H1 (cell line): ENCODE data around the gene MAN1C1. TPM values are rescaled to one million over a fixed set of nuclear protein-coding genes. Genes with fewer than 3 reads are reported as not detected.

Experiments used
- CTCF ChIA-PET: fragments of 300-600 bp; sonication (Branson Sonifier 250); formaldehyde crosslinking; loops from one replicate; lab custom pipeline; 2021; ENCODE audit not compliant: partially characterized antibody; lab: Charles Lee
- POLR2A ChIA-PET: fragments of 300-600 bp; sonication (Branson Sonifier 250); formaldehyde crosslinking; loops from one replicate; lab custom pipeline; 2021; ENCODE audit warnings: inconsistent platforms; ENCODE audit not compliant: partially characterized antibody; lab: Charles Lee
- DNase-seq, 2 experiments: peaks; one replicate each; pipeline versions ENCODE4 v3.0.0 to v3.0.0-alpha.2; 2010 to 2022; ENCODE audit warnings: low spot score in 2 of 2, low read depth in 1 of 2, mixed read lengths in 1 of 2
- FAIRE-seq: peaks from 2 replicates; lab custom pipeline; 2011; peaks lifted over from hg19 to GRCh38; lab: Jason Lieb, UNC
- H2AFZ ChIP-seq: 2 replicates; pipeline ENCODE4 v1.8.1; 2012; ENCODE audit warnings: low read length, inconsistent platforms
- H2AK5ac ChIP-seq: 2 replicates; pipeline ENCODE4 v1.6.1; 2013; ENCODE audit warnings: low read depth, low read length
- H2BK120ac ChIP-seq: replicated peaks from 2 replicates; pipeline ENCODE3; 2013; ENCODE audit warnings: low read depth, low read length, inconsistent platforms
- H2BK12ac ChIP-seq: 2 replicates; pipeline ENCODE4 v1.6.1; 2013; ENCODE audit warnings: low read depth, low read length
- H2BK15ac ChIP-seq: 2 replicates; pipeline ENCODE4 v1.6.1; 2013; ENCODE audit warnings: low read length
- H2BK20ac ChIP-seq: 2 replicates; pipeline ENCODE4 v1.6.1; 2013; ENCODE audit warnings: low read length
- H2BK5ac ChIP-seq: 2 replicates; pipeline ENCODE4 v1.6.1; 2013; ENCODE audit warnings: low read depth, low read length
- H3K14ac ChIP-seq: 2 replicates; pipeline ENCODE4 v1.6.1; 2013; ENCODE audit warnings: inconsistent platforms; ENCODE audit not compliant: insufficient read length
- H3K18ac ChIP-seq: 2 replicates; pipeline ENCODE4 v1.6.1; 2013; ENCODE audit warnings: low read length; ENCODE audit errors: extremely low read depth
- H3K23ac ChIP-seq: 2 replicates; pipeline ENCODE4 v1.6.1; 2013; ENCODE audit warnings: inconsistent platforms; ENCODE audit not compliant: insufficient read length
- H3K23me2 ChIP-seq: 2 replicates; pipeline ENCODE4 v1.6.1; 2013; ENCODE audit warnings: low read depth, low read length
- H3K27ac ChIP-seq: 2 replicates; pipeline ENCODE4 v1.6.1; 2011; ENCODE audit warnings: low read depth, low read length, inconsistent platforms
- H3K27me3 ChIP-seq, 4 experiments: replicated peaks in 1 of 4; 1 replicate in 1 of 4; 2 replicates in 3 of 4; pipeline versions ENCODE4 v1.6.1 to v1.8.1; 2011 to 2013; ENCODE audit warnings: low read length in 3 of 4, mild to moderate bottlenecking in 3 of 4, inconsistent platforms in 2 of 4, mixed read lengths in 2 of 4, moderate library complexity in 1 of 4; ENCODE audit not compliant: control insufficient read depth in 3 of 4, insufficient read depth in 3 of 4; ENCODE audit errors: extremely low read depth in 1 of 4
- H3K36me3 ChIP-seq, 4 experiments: 2 replicates each; pipeline versions ENCODE4 v1.6.1 to v1.8.1; 2011 to 2013; ENCODE audit warnings: mild to moderate bottlenecking in 4 of 4, low read length in 3 of 4, moderate library complexity in 2 of 4, control low read depth in 1 of 4, inconsistent platforms in 1 of 4; ENCODE audit not compliant: insufficient read depth in 4 of 4, control insufficient read depth in 2 of 4
- H3K4ac ChIP-seq: replicated peaks from 2 replicates; pipeline ENCODE3; 2013; ENCODE audit warnings: low read length, low read depth, mixed read lengths, inconsistent platforms; ENCODE audit not compliant: insufficient read length
- H3K4me1 ChIP-seq, 4 experiments: replicated peaks in 1 of 4; 1 replicate in 1 of 4; 2 replicates in 3 of 4; pipeline versions ENCODE4 v1.6.1 to v1.8.1; 2011 to 2013; ENCODE audit warnings: low read length in 3 of 4, inconsistent platforms in 2 of 4, mixed read lengths in 1 of 4; ENCODE audit not compliant: insufficient read depth in 4 of 4, control insufficient read depth in 3 of 4
- H3K4me2 ChIP-seq, 2 experiments: 2 replicates each; pipeline versions ENCODE4 v1.6.1 to v1.8.1; 2011 to 2013; ENCODE audit warnings: low read depth in 2 of 2, low read length in 2 of 2, control low read depth in 1 of 2, inconsistent platforms in 1 of 2, mild to moderate bottlenecking in 1 of 2; ENCODE audit not compliant: insufficient read depth in 1 of 2
- H3K4me3 ChIP-seq, 4 experiments: fragments of 200-600, 300-600 bp in 1 of 4; sonication (generic), shearing (Covaris generic), sonication (Bioruptor Twin) in 1 of 4; 2 replicates each; pipeline versions ENCODE4 v1.5.1 to v1.8.1; 2011 to 2016; ENCODE audit warnings: low read length in 4 of 4, low read depth in 3 of 4, control low read depth in 2 of 4, inconsistent platforms in 2 of 4, mild to moderate bottlenecking in 2 of 4, mixed read lengths in 1 of 4, moderate library complexity in 1 of 4; ENCODE audit not compliant: insufficient read depth in 2 of 4; ENCODE audit errors: extremely low read depth in 1 of 4
- H3K56ac ChIP-seq: replicated peaks from 2 replicates; pipeline ENCODE3; 2013; ENCODE audit warnings: low read depth, mild to moderate bottlenecking, mixed read lengths, low read length, inconsistent platforms; ENCODE audit not compliant: insufficient read length
- H3K79me1 ChIP-seq: 2 replicates; pipeline ENCODE4 v1.6.1; 2013; ENCODE audit warnings: low read depth, low read length, control low read depth
- H3K79me2 ChIP-seq, 2 experiments: 2 replicates each; pipeline versions ENCODE4 v1.6.1 to v1.8.1; 2012 to 2013; ENCODE audit warnings: low read length in 2 of 2, mild to moderate bottlenecking in 2 of 2, inconsistent platforms in 1 of 2; ENCODE audit not compliant: insufficient read depth in 2 of 2, control insufficient read depth in 1 of 2
- H3K9ac ChIP-seq, 4 experiments: replicated peaks in 1 of 4; 1 replicate in 1 of 4; 2 replicates in 3 of 4; pipeline versions ENCODE4 v1.6.1 to v1.8.1; 2011 to 2013; ENCODE audit warnings: low read depth in 3 of 4, low read length in 3 of 4, control low read depth in 2 of 4, mild to moderate bottlenecking in 2 of 4, moderate library complexity in 2 of 4, inconsistent platforms in 1 of 4; ENCODE audit errors: extremely low read depth in 1 of 4
- H3K9me3 ChIP-seq, 2 experiments: 2 replicates each; pipeline versions ENCODE4 v1.6.1 to v1.8.1; 2012 to 2013; ENCODE audit warnings: mild to moderate bottlenecking in 2 of 2, moderate library complexity in 2 of 2, control low read depth in 1 of 2, inconsistent platforms in 1 of 2, low read depth in 1 of 2, low read length in 1 of 2, mixed read lengths in 1 of 2; ENCODE audit not compliant: insufficient read depth in 2 of 2
- H4K20me1 ChIP-seq, 2 experiments: replicated peaks in 1 of 2; 2 replicates each; pipeline versions ENCODE3 to v1.8.1; 2011 to 2013; ENCODE audit warnings: inconsistent platforms in 2 of 2, low read length in 2 of 2, mild to moderate bottlenecking in 1 of 2; ENCODE audit not compliant: insufficient read depth in 2 of 2, control insufficient read depth in 1 of 2
- H4K5ac ChIP-seq: 2 replicates; pipeline ENCODE4 v1.6.1; 2013; ENCODE audit warnings: low read length, low read depth, mixed read lengths, inconsistent platforms; ENCODE audit not compliant: insufficient read length
- H4K8ac ChIP-seq: 2 replicates; pipeline ENCODE4 v1.8.0; 2013; ENCODE audit warnings: mild to moderate bottlenecking, moderate library complexity, low read length, inconsistent platforms; ENCODE audit not compliant: insufficient read depth; ENCODE audit errors: extremely low read depth
- H4K91ac ChIP-seq: replicated peaks from 2 replicates; pipeline ENCODE3; 2013; ENCODE audit warnings: low read length, mixed read lengths, inconsistent platforms; ENCODE audit not compliant: insufficient read length
- CEBPB ChIP-seq: IDR thresholded peaks from 2 replicates; pipeline ENCODE4 v1.6.1; 2012; ENCODE audit warnings: low read depth, low read length
- CHD1 ChIP-seq: IDR thresholded peaks from 2 replicates; pipeline ENCODE4 v1.6.1; 2012; ENCODE audit warnings: low read depth, low read length, improper control_type of control experiment
- RNF2 ChIP-seq: fragments of 200-900, 300-1000 bp; sonication (generic); IDR thresholded peaks from 2 replicates; pipeline ENCODE4 v1.7.1; 2016; ENCODE audit warnings: borderline replicate concordance, low read depth, mild to moderate bottlenecking, antibody characterized with exemption, low read length; ENCODE audit not compliant: poor library complexity, severe bottlenecking; ENCODE audit errors: missing control alignments
- YY1 ChIP-seq: IDR thresholded peaks from 2 replicates; pipeline ENCODE4 v1.6.1; 2011; ENCODE audit warnings: low read depth, mild to moderate bottlenecking, low read length
- WGBS, 2 experiments: shearing (Covaris generic) in 1 of 2; methylation state at CpG; one replicate each; pipeline versions ENCODE4 v1.1.6 to v1.1.7; 2013 to 2015; ENCODE audit warnings: low lambda C conversion rate in 2 of 2, mixed read lengths in 2 of 2, inconsistent platforms in 1 of 2, low coverage in 1 of 2, missing lambda C conversion rate in 1 of 2; ENCODE audit not compliant: insufficient replicate concordance in 2 of 2, insufficient coverage in 1 of 2, insufficient read length in 1 of 2; ENCODE audit errors: extremely low coverage in 1 of 2, missing lambda C conversion rate in 1 of 2; 5-methylcytosine and 5-hydroxymethylcytosine counted together
- polyA plus RNA-seq, 7 experiments: library from polyadenylated mRNA; depleted of rRNA in 3 of 7; stranded (reverse) in 5 of 7; unstranded in 2 of 7; fragments of >200 nt in 5 of 7; fragments of 200-250 nt in 2 of 7; gene quantifications; 1 replicate in 5 of 7; 2 replicates in 1 of 7; 4 replicates in 1 of 7; pipeline versions ENCODE4 v1.2.1 to v1.2.3, GENCODE V29; 2011 to 2013; ENCODE audit warnings: missing spikeins in 2 of 7, mixed read lengths in 2 of 7
- total RNA-seq: library from RNA; stranded (reverse); fragmentation: NEBNext Ultra II Directional; extraction: Animal tissue kit (Norgen Biotek cat#: 25700); gene quantifications from 2 replicates; pipeline ENCODE4 v1.2.1, GENCODE V29; 2021

MAN1C1 gene
- total and polyA plus RNA-seq, 2 of the 8 experiments (the other 6 are each of a cell fraction or from before 2014, with no cell fraction given): 7.8 to 15.2 TPM

- H2AK5ac ChIP-seq: no peak overlapping the region
- no peak overlapping the region for H3K4me3 ChIP-seq
- H3K4me2 ChIP-seq: no peak overlapping the region
- H3K23ac ChIP-seq: no peak overlapping the region
- peaks cover 0 to 2% of the 10 kb centered on the region in 2 experiments for H4K20me1 ChIP-seq
- H2BK15ac ChIP-seq: no peak overlapping the region
- no peak overlapping the region for H2BK5ac ChIP-seq
- H3K79me1 ChIP-seq: peaks cover 6% of the 10 kb centered on the region; the same call in 1 of the 2 replicates
- H3K9me3 ChIP-seq: no peaks in the 10 kb centered on the region
- H3K36me3 ChIP-seq: no peaks in the 10 kb centered on the region
- WGBS, 2 experiments: 89% methylated on average over 4 of the region's 4 CpGs; no CpG with 5 or more reads in 1 of the 2 experiments
- no peak overlapping the region for H2BK12ac ChIP-seq
- H3K9ac ChIP-seq: no peak overlapping the region
- H4K8ac ChIP-seq: no peak overlapping the region
- no peak overlapping the region for H3K27ac ChIP-seq
- no peaks in the 10 kb centered on the region for H3K27me3 ChIP-seq
- H4K5ac ChIP-seq: no peak overlapping the region
- H3K23me2 ChIP-seq: no peaks in the 10 kb centered on the region
- POLR2A ChIA-PET: interaction anchor here (1.5 kb wide), 1 partner anchor 154 kb away, joined by 3 read pairs; no protein-coding TSS in a partner anchor
- H2AFZ ChIP-seq: no peak overlapping the region
- H3K4ac ChIP-seq: no peak overlapping the region
- H4K91ac ChIP-seq: no peak overlapping the region
- DNase-seq (no peak), FAIRE-seq (no peak)
- no peak overlapping the region for H3K14ac ChIP-seq
- peaks cover 0 to 4% (median under 1%) of the 10 kb centered on the region in 4 experiments; a peak in 1 of 7 replicates for H3K4me1 ChIP-seq
- no peak overlapping the region for H2BK120ac ChIP-seq
- CTCF ChIA-PET: interaction anchor here (1.5 to 1.8 kb wide), 3 partner anchors 28 to 46 kb away, joined by 3 to 6 read pairs (median 5); no protein-coding TSS in a partner anchor
- no peak overlapping the region for H3K56ac ChIP-seq
- no peak overlapping the region for H3K18ac ChIP-seq
- no peaks in the 10 kb centered on the region for H3K79me2 ChIP-seq
- no peak overlapping the region for H2BK20ac ChIP-seq
- TF ChIP-seq CHD1: no peak
- TF ChIP-seq RNF2: no peak
- no peak for TF ChIP-seq YY1
- TF ChIP-seq CEBPB: no peak
Measured at GRCh38 chr1:25647106-25647505, 30.5 kb downstream of the MAN1C1 start.
